Lung (tissue), 12 donors: ENCODE results near the gene VPS13D. TPM values are rescaled to one million over a fixed set of nuclear protein-coding genes. Genes with fewer than 3 reads are reported as not detected.
A peak's percentile ranks its signal among the peaks of the same experiment; 100 is the strongest.

Experiments used
- ATAC-seq: fragments of 200-7000 bp; cut with Tn5 transposase; one replicate; pipeline ENCODE4 v1.9.1; 2020; ENCODE audit warnings: moderate number of reproducible peaks; ENCODE audit not compliant: insufficient read depth, low FRiP score
- DNase-seq, 3 donors: peaks; one replicate each; pipeline ENCODE4 v3.0.0-alpha.2; 2013 to 2017
- H3K27ac ChIP-seq, 2 donors: one replicate each; pipeline ENCODE4 v1.5.1; 2013; ENCODE audit warnings: mild to moderate bottlenecking in 2 of 2, moderate library complexity in 2 of 2, control low read depth in 1 of 2, inconsistent platforms in 1 of 2, low read depth in 1 of 2, low read length in 1 of 2
- H3K27me3 ChIP-seq, 3 donors: one replicate each; pipeline ENCODE4 v1.5.1; 2013; ENCODE audit warnings: low read length in 2 of 3; ENCODE audit not compliant: control insufficient read depth in 3 of 3, insufficient read depth in 3 of 3
- H3K36me3 ChIP-seq, 4 donors: one replicate each; pipeline ENCODE4 v1.5.1; 2013; ENCODE audit warnings: low read length in 4 of 4, mild to moderate bottlenecking in 1 of 4, moderate library complexity in 1 of 4; ENCODE audit not compliant: control insufficient read depth in 4 of 4, insufficient read depth in 4 of 4
- H3K4me1 ChIP-seq, 5 donors: one replicate each; pipeline ENCODE4 v1.5.1; 2013; ENCODE audit warnings: low read length in 5 of 5, mild to moderate bottlenecking in 2 of 5, moderate library complexity in 1 of 5; ENCODE audit not compliant: control insufficient read depth in 5 of 5, insufficient read depth in 5 of 5
- H3K4me3 ChIP-seq: one replicate; pipeline ENCODE4 v1.5.1; 2013; ENCODE audit warnings: mild to moderate bottlenecking, control low read depth, moderate library complexity
- H3K9ac ChIP-seq, 2 donors: one replicate each; pipeline ENCODE4 v1.5.1; 2013; ENCODE audit warnings: low read length in 2 of 2, control low read depth in 1 of 2; ENCODE audit not compliant: insufficient read depth in 1 of 2
- H3K9me3 ChIP-seq, 4 donors: one replicate each; pipeline ENCODE4 v1.5.1; 2013; ENCODE audit warnings: low read length in 3 of 4, mild to moderate bottlenecking in 1 of 4, moderate library complexity in 1 of 4; ENCODE audit not compliant: control insufficient read depth in 4 of 4, insufficient read depth in 3 of 4
- WGBS, 2 donors: extraction: QIAGEN DNeasy Blood & Tissue Kit; methylation state at CpG; one replicate each; pipeline ENCODE4 v1.1.7; 2013; 5-methylcytosine and 5-hydroxymethylcytosine counted together
- polyA plus RNA-seq, 2 donors: library from polyadenylated mRNA; stranded (reverse); fragments of 200-250 nt; gene quantifications; one replicate each; pipeline ENCODE4 v1.2.1, GENCODE V29; 2013
- total RNA-seq, 2 donors: library from RNA; depleted of rRNA in 1 of 2; stranded (reverse); fragments of >200 nt in 1 of 2; gene quantifications; one replicate each; pipeline ENCODE4 v1.2.1, GENCODE V29; 2014 to 2021
- TF ChIP-seq, protein P1 (sequence below): IDR thresholded peaks from 2 replicates; pipeline ENCODE4 v1.5.1; 2012; ENCODE audit warnings: mild to moderate bottlenecking; ENCODE audit errors: control extremely low read depth, extremely low read depth
- donor health status: control.
- donor health status: control.
- donor health status: Bipolar disorder and iron deficiency.
- donor health status: healthy.
- donor health status: DM: yes; HTN: yes; CAD: no.

Gene VPS13D
- total and polyA plus RNA-seq, 4 donors, result 18.4 to 76.0 (median 37.5) TPM

DNA sequence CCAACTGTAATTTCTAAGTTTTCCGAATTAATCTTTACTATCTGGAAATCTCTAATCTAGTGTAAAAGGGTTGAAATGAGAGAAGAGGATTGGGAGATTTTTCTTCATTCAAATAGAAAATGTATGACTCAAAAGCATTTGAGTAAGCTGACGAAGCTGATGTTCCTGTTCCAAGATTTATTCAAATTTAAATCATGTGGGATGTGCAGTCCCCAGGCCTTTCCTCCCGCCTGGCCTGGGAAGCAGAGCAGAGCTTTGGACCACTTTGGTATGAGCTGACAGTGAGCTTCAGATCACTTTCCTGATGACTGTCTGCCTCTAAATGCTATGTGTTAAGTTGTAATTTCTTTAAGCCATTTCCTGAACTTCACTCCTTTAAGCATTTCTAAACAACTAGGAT lies 196.2 kb downstream of the VPS13D start:
- Histone ChIP-seq H3K9ac (no peak overlapping the region), H3K9me3 (no peaks in the 10 kb centered on the region), H3K4me3 (no peak overlapping the region), H3K27me3 (no peaks in the 10 kb centered on the region), H3K36me3 (peaks cover 0 to 6% (median 3%) of the 10 kb centered on the region in 4 donors), H3K4me1 (peaks cover 0 to 4% (median 0%) of the 10 kb centered on the region in 5 donors), H3K27ac (no peak overlapping the region)
- ATAC-seq, result no peak
- DNase-seq, result no peak
- TF ChIP-seq, protein P1, sequence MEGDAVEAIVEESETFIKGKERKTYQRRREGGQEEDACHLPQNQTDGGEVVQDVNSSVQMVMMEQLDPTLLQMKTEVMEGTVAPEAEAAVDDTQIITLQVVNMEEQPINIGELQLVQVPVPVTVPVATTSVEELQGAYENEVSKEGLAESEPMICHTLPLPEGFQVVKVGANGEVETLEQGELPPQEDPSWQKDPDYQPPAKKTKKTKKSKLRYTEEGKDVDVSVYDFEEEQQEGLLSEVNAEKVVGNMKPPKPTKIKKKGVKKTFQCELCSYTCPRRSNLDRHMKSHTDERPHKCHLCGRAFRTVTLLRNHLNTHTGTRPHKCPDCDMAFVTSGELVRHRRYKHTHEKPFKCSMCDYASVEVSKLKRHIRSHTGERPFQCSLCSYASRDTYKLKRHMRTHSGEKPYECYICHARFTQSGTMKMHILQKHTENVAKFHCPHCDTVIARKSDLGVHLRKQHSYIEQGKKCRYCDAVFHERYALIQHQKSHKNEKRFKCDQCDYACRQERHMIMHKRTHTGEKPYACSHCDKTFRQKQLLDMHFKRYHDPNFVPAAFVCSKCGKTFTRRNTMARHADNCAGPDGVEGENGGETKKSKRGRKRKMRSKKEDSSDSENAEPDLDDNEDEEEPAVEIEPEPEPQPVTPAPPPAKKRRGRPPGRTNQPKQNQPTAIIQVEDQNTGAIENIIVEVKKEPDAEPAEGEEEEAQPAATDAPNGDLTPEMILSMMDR, result no peak
- WGBS, 2 donors, result 94 to 96% methylated on average over 3 of the region's 3 CpGs

DNA sequence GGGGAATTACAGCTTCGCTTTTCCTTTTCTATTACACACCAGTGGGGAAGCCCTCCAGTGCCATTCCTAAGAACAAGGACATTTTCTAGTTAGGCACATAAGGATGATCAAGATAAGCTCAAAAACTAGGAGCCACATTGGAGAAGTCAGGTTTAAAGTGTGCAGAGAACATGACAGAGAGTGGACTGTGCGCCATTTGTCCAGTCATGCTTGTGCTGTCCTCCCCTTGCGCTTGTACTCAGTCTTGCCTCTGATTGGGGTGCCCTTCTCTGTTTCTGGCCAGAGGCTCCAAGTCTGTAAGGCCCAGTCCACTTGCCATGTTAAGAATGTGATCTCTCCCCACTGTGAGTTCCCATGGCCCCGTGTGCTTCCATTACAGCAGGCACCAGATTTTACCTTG lies 198.5 kb downstream of the VPS13D start:
- no peak overlapping the region for H3K9ac ChIP-seq
- H3K27me3 ChIP-seq, result no peaks in the 10 kb centered on the region
- DNase-seq (no peak), ATAC-seq (no peak)
- no peak overlapping the region for H3K27ac ChIP-seq
- no peaks in the 10 kb centered on the region for H3K9me3 ChIP-seq
- 94 to 99% methylated on average over 4 of the region's 4 CpGs for WGBS, 2 donors
- TF ChIP-seq, protein P1, result no peak
- H3K4me3 ChIP-seq, result no peak overlapping the region
- peaks cover 0 to 12% (median 12%) of the 10 kb centered on the region in 5 donors for H3K4me1 ChIP-seq
- peaks cover 1 to 3% (median 3%) of the 10 kb centered on the region in 4 donors for H3K36me3 ChIP-seq

DNA sequence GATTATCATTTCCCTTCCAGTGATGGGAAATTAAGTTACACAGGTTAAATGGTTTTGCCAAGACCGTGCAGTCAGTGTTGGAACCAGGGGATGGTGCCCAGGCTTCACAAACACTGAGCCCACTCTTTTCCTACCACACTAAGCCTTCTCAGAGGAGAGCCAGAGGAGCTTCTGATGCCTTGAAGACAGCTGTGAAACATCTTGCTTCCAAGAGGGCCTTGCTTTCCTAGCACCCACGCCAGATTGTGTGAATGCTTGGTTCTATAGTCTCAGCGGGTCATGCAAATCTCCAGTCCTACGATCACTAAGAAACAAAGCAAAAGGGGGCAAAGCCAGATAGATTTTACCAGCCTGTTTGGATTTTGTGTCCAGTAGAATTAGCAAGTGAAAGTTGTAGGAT lies 200.7 kb downstream of the VPS13D start:
- no peaks in the 10 kb centered on the region for H3K27me3 ChIP-seq
- peaks cover 12 to 32% (median 22%) of the 10 kb centered on the region in 5 donors for H3K4me1 ChIP-seq
- WGBS, 2 donors, result 94 to 95% methylated on average over 4 of the region's 4 CpGs
- peaks cover 1 to 3% (median 3%) of the 10 kb centered on the region in 4 donors for H3K36me3 ChIP-seq
- H3K27ac ChIP-seq, result no peak overlapping the region
- TF ChIP-seq, protein P1, result no peak
- ATAC-seq (no peak), DNase-seq (peak in 1 of 3 donors; percentile 47)
- no peak overlapping the region for H3K4me3 ChIP-seq
- no peak overlapping the region for H3K9ac ChIP-seq
- H3K9me3 ChIP-seq, result no peaks in the 10 kb centered on the region

DNA sequence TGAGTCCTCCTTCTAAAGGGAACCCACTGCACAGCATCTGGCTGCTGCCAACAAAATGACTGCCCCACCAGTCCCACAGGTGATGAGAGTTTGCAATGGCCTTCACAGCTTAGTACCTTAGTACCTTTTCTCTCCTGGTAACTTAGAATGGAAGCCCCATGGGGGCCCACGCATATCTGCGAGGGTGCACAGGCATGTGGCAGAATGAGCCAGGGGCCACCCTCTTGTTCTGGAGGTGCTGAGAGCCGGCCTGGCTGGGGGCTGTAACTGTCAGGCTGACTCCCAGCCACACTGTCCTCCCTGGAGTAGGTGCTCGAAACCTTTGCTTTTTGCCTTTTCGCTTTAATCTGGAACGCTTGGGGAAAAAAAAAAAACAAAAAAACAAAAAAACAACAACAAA lies 203.1 kb downstream of the VPS13D start:
- Histone ChIP-seq H3K36me3 (peaks cover 0 to 3% (median under 1%) of the 10 kb centered on the region in 4 donors), H3K27me3 (no peaks in the 10 kb centered on the region), H3K4me1 (peaks cover 12 to 34% (median 25%) of the 10 kb centered on the region in 5 donors), H3K27ac (peak overlapping the region; percentile 72 to 81), H3K4me3 (no peak overlapping the region), H3K9ac (no peak overlapping the region), H3K9me3 (no peaks in the 10 kb centered on the region)
- DNase-seq (no peak), ATAC-seq (no peak)
- 90 to 92% methylated on average over 6 of the region's 6 CpGs for WGBS, 2 donors
- TF ChIP-seq, protein P1, result no peak
